Left lung (tissue), 10 donors: ENCODE data around the gene SMYD2. TPM values are rescaled to one million over a fixed set of nuclear protein-coding genes. Genes with fewer than 3 reads are reported as not detected.

Experiments used
- ATAC-seq: fragments of 200-7000 bp; cut with Tn5 transposase; one replicate; pipeline ENCODE4 v1.9.1; 2020; ENCODE audit warnings: moderate library complexity
- DNase-seq, 4 donors: peaks; one replicate each; pipeline ENCODE4 v3.0.0-alpha.2; 2013 to 2020
- H3K27ac ChIP-seq, 2 donors: fragments of 200-600 bp; sonication (generic) in 1 of 2; one replicate each; pipeline versions ENCODE4 v1.5.0 to v1.8.0; 2020 to 2021
- H3K27me3 ChIP-seq, 2 donors: fragments of 200-600 bp; sonication (generic) in 1 of 2; one replicate each; pipeline versions ENCODE4 v1.5.0 to v1.8.0; 2020 to 2021
- H3K36me3 ChIP-seq, 2 donors: fragments of 200-600 bp; sonication (generic) in 1 of 2; one replicate each; pipeline versions ENCODE4 v1.5.0 to v1.8.0; 2020 to 2021
- H3K4me1 ChIP-seq, 2 donors: fragments of 200-600 bp; one replicate each; pipeline ENCODE4 v1.8.0; 2021
- H3K4me3 ChIP-seq, 2 donors: fragments of 200-600 bp; sonication (generic) in 1 of 2; one replicate each; pipeline versions ENCODE4 v1.5.0 to v1.8.0; 2020 to 2021; ENCODE audit warnings: mild to moderate bottlenecking in 1 of 2
- H3K9me3 ChIP-seq, 2 donors: fragments of 200-600 bp; sonication (generic) in 1 of 2; one replicate each; pipeline versions ENCODE4 v1.5.0 to v1.8.0; 2020 to 2021
- CTCF ChIP-seq, 2 donors: fragments of 200-600 bp; sonication (generic) in 1 of 2; IDR thresholded peaks; one replicate each; pipeline versions ENCODE4 v1.5.0 to v1.8.0; 2021; ENCODE audit warnings: antibody characterized with exemption in 2 of 2
- intact Hi-C, 2 donors: fragments of 100-400 bp; cut with DNase I; formaldehyde crosslinking; loops; one replicate each; pipeline versions ENCODE4 v1.11.2 to v1.14.2; 2022
- polyA plus RNA-seq, 6 donors: library from polyadenylated mRNA; unstranded; fragments of 120-200 nt; gene quantifications; one replicate each; pipeline ENCODE4 v1.2.1, GENCODE V29; 2013; ENCODE audit not compliant: insufficient read length in 6 of 6
- total RNA-seq, 2 donors: library from RNA; stranded (reverse); fragmentation: NEBNext Ultra II Directional; extraction: Animal tissue kit (Norgen Biotek cat#: 25700); gene quantifications; one replicate each; pipeline ENCODE4 v1.2.1, GENCODE V29; 2021
- donor health status: DM: no; HTN: yes; CAD: no.
- donor health status: DM: no; HTN: no; CAD: no.

The SMYD2 gene
- total and polyA plus RNA-seq, 8 donors, result 33.2 to 75.5 (median 67.8) TPM

DNA sequence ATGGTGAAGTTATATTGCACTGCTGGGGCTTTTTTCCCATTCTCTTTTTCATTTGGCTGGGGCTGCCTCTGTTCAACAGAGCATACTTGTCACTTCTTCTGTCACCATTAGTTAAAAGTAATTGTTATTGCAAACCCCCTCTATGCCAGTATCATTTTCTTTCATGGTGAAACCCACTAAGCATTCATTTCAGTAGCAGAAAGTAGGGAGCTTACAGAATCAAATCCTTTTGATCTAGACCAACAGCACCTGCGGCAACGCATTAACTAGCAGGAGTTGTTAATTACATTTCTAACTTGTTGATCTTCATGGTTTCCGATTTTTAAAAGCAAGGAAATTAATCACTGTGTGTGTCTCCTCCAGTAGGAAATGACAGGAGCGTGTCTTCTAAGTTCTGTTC, 15.0 kb downstream of the SMYD2 start:
- intact Hi-C loops, result no loop called here
- H3K27ac ChIP-seq, result no peak overlapping the region
- H3K4me1 ChIP-seq, result peaks cover 0 to 19% of the 10 kb centered on the region in 2 donors
- DNase-seq, result no peak
- no peak overlapping the region for H3K4me3 ChIP-seq
- H3K9me3 ChIP-seq, result no peaks in the 10 kb centered on the region
- no peaks in the 10 kb centered on the region for H3K27me3 ChIP-seq
- no peak for TF ChIP-seq CTCF (IDR thresholded peaks at IDR 0.05)
- no peak for ATAC-seq
- H3K36me3 ChIP-seq, result no peaks in the 10 kb centered on the region

DNA sequence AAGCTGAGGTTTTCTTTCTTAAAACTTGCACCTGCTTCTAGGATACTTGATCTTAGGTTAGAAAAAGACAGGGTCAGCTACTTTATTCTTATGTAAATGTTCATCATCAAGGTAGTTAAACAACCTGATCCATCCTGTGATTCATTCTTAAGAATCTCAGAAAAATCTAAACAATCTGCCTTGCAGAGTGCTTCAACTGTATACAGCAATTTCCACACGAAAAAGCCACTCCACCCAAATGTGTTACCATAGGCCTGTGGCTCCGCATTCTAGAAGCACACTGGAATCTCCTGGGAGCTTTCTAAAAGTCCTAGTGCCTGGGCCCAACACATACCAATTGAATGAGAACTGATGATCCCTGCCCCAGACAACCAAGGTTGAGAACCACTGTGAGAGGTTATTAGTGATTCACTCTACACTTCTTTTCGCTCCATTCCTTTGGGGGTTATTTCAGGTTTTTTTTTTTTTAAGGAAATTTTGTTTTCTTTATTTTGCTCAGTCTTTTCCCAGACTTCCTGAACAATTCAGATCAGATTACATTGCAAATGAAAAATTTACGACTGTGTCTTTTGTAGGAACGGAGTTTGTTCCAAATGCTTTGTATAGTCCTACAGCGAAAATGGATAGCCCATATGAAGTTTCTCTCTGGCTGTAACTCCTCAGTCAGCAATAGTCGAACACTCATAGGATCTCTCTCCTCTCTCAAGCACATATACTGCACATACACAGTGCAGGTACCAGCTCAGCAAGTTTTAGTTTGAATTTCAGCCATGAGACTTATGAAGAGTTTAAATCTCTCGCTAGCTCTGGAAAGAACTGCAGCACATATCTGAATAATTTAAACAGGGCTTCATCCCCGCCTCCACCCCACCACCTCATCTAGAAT, 16.1 kb downstream of the SMYD2 start:
- no peaks in the 10 kb centered on the region for H3K9me3 ChIP-seq
- TF ChIP-seq CTCF (IDR thresholded peaks at IDR 0.05), result no peak
- DNase-seq (no peak), ATAC-seq (peak; percentile 52)
- H3K4me1 ChIP-seq, result peaks cover 0 to 14% of the 10 kb centered on the region in 2 donors
- H3K4me3 ChIP-seq, result no peak overlapping the region
- no peaks in the 10 kb centered on the region for H3K27me3 ChIP-seq
- no peaks in the 10 kb centered on the region for H3K36me3 ChIP-seq
- H3K27ac ChIP-seq, result no peak overlapping the region
- intact Hi-C loops, result no loop called here

- intact Hi-C loops, result no loop called here
- no peak overlapping the region for H3K4me3 ChIP-seq
- no peak for DNase-seq
- H3K36me3 ChIP-seq, result no peaks in the 10 kb centered on the region
- no peak for ATAC-seq
- TF ChIP-seq CTCF (IDR thresholded peaks at IDR 0.05), result no peak
- H3K27me3 ChIP-seq, result no peaks in the 10 kb centered on the region
- no peaks in the 10 kb centered on the region for H3K9me3 ChIP-seq
- peaks cover 0 to 8% of the 10 kb centered on the region in 2 donors for H3K4me1 ChIP-seq
- no peak overlapping the region for H3K27ac ChIP-seq
Observed at GRCh38 chr1:214300149-214300780, 19.3 kb downstream of the SMYD2 start.

DNA sequence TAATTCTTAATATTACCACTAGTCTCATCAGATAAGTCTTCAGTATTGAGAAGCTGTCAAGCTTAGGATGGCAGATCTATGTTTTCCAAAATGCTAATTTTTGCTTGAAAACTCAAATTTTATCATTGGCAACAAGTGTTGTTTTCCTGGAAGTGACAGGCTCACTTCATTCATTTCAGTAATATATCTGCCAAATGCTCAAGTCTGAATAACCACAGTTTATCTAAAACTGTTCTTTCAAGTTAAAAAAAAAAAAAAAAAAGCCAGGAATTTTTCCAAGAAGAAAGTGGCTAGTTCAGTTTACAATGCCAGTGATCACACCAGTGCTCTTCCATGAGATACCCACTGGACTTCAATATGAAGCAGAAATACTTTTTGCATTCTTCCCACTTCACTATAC, 20.6 kb downstream of the SMYD2 start:
- no peaks in the 10 kb centered on the region for H3K36me3 ChIP-seq
- no peaks in the 10 kb centered on the region for H3K9me3 ChIP-seq
- intact Hi-C loops, result no loop called here
- DNase-seq, result no peak
- ATAC-seq, result no peak
- no peaks in the 10 kb centered on the region for H3K27me3 ChIP-seq
- no peak overlapping the region for H3K27ac ChIP-seq
- TF ChIP-seq CTCF (IDR thresholded peaks at IDR 0.05), result no peak
- no peak overlapping the region for H3K4me3 ChIP-seq
- no peaks in the 10 kb centered on the region for H3K4me1 ChIP-seq

DNA sequence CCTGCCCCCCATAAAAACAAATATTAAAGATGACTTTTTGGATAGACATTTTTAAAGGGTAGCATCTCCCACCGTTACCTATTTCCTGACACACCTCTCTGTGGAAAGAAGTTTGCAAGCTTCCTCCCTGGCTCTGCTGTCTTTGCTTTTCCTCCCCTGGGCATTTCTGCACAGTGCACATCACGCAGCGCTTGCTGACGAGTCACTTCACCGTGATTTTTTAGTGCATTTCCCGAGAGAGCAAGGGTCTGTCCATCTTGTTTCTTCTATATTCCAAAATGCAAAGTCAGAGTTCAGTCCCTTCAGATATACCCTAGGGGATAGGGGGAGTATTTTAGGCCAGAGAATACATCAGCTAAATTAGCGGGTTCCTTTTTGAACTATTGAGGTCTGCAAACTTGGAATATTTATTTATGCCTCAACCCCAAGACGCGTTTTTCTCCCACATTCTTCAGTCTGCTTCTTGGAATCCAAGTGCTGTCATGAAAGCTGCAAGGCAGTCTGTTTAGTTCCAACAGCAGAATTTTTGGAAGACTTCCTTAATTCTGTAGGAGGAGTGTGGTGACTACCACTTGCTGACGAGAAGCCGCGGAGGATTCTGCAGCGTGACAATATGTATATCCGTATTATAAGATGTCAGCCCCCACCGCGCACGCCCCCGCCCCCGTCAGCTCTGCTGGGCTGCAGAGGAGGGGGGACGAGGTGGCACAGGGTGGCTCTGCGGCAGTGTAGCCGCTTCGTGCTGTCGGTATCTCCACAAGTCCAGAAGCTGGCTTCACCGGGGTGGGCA, 22.4 kb downstream of the SMYD2 start:
- Histone ChIP-seq H3K36me3 (no peaks in the 10 kb centered on the region), H3K4me1 (no peaks in the 10 kb centered on the region), H3K9me3 (no peaks in the 10 kb centered on the region), H3K4me3 (no peak overlapping the region), H3K27ac (no peak overlapping the region), H3K27me3 (no peaks in the 10 kb centered on the region)
- intact Hi-C loops, result no loop called here
- TF ChIP-seq CTCF (IDR thresholded peaks at IDR 0.05), result no peak
- DNase-seq, result no peak
- no peak for ATAC-seq
